AG09319 (cell line): Measurements from ENCODE around the gene RAD51D.

Source experiments
- DNase-seq: peaks from one replicate; pipeline ENCODE4 v3.0.0-alpha.2; 2010; ENCODE audit warnings: low read depth; ENCODE audit errors: extremely low read depth
- TF ChIP-seq, protein P1 (sequence below): IDR thresholded peaks from 2 replicates; pipeline ENCODE4 v1.5.1; 2011; ENCODE audit warnings: low read depth, mild to moderate bottlenecking, inconsistent platforms, low read length, moderate library complexity

RAD51D gene

DNA sequence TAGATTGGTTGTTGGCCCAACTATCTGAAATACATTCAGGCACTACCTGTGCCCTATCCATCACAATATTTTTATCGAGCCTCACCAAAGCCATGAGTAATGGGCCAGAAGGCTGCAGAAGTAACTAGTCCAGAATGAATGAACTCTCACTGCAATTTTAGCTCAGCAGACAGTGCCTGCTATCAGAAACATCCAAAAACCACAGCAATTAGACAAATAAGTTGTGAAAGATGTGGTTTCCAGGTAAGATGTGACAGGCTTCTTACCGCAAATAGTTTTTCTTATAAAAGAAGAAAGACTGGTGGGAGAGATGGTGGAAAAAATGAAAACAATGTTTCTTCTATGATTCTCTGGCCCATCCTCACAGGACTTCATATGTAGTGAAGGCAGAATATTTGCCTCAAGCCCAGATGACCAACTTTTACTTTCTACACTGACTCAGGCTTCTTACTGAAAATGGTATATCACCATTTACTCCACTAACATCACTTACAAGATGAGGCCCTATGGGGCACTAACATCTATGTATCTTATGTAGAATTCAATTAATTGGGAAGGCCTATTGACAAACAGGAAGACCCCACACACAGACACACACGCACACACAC, 46.4 kb downstream of the RAD51D start:
- TF ChIP-seq, protein P1, sequence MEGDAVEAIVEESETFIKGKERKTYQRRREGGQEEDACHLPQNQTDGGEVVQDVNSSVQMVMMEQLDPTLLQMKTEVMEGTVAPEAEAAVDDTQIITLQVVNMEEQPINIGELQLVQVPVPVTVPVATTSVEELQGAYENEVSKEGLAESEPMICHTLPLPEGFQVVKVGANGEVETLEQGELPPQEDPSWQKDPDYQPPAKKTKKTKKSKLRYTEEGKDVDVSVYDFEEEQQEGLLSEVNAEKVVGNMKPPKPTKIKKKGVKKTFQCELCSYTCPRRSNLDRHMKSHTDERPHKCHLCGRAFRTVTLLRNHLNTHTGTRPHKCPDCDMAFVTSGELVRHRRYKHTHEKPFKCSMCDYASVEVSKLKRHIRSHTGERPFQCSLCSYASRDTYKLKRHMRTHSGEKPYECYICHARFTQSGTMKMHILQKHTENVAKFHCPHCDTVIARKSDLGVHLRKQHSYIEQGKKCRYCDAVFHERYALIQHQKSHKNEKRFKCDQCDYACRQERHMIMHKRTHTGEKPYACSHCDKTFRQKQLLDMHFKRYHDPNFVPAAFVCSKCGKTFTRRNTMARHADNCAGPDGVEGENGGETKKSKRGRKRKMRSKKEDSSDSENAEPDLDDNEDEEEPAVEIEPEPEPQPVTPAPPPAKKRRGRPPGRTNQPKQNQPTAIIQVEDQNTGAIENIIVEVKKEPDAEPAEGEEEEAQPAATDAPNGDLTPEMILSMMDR: no peak
- no peak for DNase-seq

DNA sequence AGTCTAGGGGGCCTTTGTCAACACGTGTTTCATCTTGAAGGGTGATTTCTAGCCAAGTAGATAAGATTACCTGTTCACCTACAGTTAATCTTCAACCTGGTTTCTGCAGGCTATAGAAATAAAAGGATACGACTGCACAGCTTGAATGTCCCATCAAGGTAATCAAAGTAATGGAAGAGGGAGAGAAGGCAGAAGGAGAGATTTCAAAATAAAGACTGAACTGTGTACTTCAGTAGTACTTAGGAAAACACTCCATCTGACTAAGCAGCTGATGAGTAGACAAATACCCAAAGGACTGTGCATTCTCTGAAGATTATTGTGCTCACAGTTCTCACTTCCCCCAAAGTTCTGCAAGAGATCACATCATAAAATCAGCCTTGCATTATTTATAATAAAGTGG, 50.3 kb downstream of the RAD51D start:
- TF ChIP-seq, protein P1: no peak
- no peak for DNase-seq

DNA sequence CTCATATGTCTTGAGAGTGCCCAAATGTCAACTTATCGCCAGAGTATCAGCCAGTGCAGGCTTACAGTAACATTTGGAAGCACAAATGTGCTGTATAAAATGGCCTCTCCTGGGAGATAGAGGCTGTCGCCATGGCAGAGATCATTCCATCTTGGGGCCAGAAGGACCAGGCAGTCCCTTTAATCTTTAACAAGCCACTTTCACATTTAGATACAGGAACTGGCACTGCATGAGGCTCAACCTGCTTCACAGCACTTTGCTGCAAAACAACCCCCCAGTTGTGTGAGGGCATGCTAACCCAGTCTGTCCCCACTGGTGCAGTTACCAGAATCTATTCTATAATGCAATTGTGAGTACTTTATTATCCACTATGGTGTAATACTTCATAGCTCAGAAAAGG, 51.4 kb downstream of the RAD51D start:
- TF ChIP-seq, protein P1: no peak
- no peak for DNase-seq

DNA sequence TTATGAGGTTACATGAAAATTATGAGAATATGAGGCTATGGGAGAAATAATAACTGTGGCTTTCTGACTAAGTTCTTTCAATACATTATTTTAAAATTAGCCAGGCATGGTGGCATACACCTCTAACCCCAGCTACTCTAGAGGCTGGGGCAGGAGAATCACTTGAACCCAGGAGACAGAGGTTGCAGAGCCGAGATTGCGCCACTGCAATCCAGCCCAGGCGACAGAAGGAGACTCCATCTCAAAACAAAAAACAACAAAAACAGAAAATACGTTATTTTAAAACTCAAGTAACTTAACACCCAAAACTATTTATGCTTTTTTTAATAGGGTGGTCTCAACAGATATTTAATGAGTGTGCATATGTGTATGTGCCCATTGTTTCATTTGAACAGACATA, 53.8 kb downstream of the RAD51D start:
- TF ChIP-seq, protein P1: no peak
- DNase-seq: no peak

DNA sequence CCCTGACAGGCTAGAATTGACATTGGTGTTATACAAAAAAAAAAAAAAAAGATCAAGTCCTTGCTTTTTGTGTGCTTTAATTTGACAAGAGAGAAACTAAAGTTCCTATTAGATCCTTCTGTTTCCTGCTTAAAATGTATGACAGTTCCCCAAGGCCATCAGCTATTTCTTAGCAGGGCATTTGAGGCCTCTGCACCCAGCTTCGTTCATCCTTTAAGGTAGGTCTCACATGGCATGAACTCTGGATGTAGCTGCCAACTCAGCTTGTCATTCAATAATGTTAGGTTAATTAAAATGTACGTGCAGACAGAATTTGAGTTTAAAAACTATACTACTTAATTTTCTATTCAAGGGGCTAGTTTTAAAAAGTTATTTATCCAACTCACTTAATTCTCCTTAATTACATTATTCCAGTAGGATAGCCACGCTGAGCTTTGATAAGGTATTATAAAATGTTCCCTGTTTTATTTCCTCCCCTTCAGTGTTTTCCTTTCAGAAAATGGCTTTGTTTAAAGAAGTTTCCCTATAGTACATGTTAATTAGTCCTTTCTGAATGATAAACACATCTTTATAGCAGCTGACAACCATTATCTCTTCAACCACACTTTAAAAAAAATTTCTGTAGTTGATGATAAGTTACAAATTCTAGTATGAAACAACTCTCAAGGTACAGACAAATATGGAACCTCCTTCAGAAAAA, 55.0 kb downstream of the RAD51D start:
- no peak for DNase-seq
- TF ChIP-seq, protein P1: no peak

DNA sequence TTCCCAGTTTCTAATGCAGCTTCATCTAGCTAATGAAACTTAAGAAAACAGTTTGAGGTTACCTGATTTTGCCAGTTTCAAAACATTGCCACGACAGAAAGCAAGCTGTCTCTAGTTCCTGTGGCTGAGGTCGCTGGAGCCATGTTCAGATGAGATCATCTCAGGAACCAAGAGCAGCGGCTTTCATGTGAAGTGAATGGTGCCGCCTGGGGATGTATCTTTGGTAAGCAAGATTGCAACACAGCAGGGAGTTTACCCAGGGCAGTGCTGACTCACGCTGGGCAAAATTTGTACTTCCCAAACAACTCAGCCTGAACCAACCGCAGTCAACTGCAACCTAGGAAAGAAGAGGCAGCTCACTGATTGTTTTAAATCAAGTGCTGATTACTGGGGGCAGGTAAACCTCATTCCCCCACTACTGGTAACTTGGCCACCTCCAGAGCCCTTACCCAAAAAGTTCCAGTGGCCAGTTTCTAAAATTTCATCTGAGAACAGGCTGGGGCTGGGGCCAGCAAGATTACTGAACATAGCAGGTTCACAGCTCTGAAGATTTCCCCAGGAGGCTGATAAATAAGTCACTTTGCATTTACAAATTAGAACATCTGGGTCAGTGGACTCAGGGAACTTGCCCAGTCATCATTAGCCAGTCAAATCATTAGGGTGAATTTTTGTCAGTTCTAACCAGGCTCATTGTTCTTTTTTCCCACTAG, 56.0 kb downstream of the RAD51D start, which contains the start of gene RFFL:
Gene RFFL, minus strand, starts transcription at position 194 of the 710 bp plus-strand sequence. CDS start 37,154 bp downstream, outside the sequence.
- TF ChIP-seq, protein P1: peak; percentile 21
- DNase-seq: peak; percentile 94

DNA sequence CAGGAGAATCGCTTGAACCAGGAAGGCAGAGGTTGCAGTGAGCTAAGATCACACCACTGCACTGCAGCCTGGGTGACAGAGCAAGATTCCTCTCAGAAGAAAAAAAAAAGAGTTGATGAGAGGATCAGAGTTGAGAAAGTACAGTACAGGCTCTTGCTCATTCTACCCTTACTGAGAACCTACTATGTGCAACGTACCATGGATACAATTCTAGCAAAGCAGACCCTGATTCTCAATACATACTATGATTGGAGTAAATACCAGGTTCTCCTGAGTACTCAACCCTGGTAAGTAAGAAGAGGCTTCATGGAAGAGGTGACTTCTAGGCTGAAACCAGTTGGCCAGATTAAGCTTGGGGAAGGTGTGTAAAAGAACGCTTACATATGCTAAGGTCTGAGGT, 57.4 kb downstream of the RAD51D start:
- TF ChIP-seq, protein P1: no peak
- no peak for DNase-seq
